CD4-positive, alpha-beta T cell treated with Interleukin-1 beta for 1 hour (primary cell): ENCODE results near the gene ACP3.
A peak's percentile ranks its signal among the peaks of the same experiment; 100 is the strongest.
"Not testable (repeated sequence)": the region's sequence is repeated elsewhere in the genome, so short reads cannot be mapped to it uniquely, and the experiment has no call there.

Experiments used
- DNase-seq, 2 donors: peaks; one replicate each; pipeline ENCODE4 v3.0.0-alpha.2; 2020 to 2022

ACP3 gene

GRCh38 chr3:132368515-132368914 lies 51.3 kb downstream of the ACP3 start:
- DNase-seq, result no peak

DNA sequence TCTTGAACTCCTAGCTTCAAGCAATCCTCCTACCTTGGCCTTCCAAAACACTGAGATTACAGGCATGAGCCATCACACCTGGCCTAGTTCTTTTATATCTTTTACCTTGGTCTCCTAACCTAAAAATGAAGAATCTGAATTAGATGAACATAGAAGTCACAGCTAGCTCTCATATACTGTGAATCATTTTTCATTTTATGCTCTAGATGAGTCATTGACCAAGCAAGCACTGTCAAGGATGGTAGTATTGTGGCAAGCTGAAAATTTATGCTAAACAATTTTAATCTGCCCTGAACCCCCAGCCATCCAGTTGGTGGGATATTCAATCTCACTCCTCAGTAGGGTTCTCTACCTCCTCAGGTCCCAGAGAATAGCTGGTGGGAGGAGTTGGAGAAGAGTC lies 51.8 kb downstream of the ACP3 start:
- DNase-seq, result no peak

- DNase-seq, result not testable (repeated sequence)
These were observed 59.7 kb downstream of the ACP3 start for GRCh38 chr3:132376945-132377354.

GRCh38 chr3:132378048-132378762 lies 61.0 kb downstream of the ACP3 start:
- DNase-seq, result no peak

DNA sequence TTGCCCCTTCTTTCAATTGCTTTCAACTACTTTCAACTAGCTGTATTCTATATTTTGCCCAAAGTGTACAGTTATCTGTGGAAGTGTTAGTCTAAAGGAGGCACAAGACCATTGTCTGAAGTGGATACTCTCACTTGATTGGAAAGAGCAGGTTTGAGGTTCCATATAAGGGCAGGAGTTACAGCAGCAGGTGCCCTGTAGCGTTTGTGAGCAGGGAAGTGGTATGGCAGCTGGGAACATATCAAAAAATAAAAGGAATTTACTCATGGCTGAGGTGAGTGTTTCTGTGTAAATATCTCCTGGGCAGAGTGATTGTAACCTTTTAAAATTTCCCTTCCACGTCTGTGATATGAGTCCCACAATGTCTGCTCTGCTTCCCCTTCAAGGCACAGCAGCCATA lies 61.6 kb downstream of the ACP3 start:
- DNase-seq, result no peak

- no peak for DNase-seq
These were observed 63.7 kb downstream of the ACP3 start for GRCh38 chr3:132380920-132381319.

- no peak for DNase-seq
These were observed 64.2 kb downstream of the ACP3 start for GRCh38 chr3:132381348-132381944.

DNA sequence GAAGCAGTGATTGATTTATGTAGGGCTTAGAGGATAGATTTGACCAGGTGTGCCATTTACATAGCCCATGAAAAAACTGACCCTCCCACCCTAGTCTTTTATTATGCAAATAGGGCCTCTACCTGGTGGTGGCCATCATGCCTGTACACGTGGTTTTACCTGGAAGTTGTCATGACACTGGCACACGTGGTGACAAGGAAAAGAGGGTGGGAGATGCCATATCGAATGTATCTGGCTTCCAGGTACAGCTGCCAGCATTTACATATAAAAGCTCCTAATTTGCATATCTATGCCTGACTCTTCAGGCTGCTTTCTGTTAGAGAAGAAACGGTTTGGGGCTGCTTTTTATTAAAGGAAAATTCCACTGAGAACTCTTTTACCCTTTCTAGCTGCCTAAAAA lies 65.1 kb downstream of the ACP3 start:
- no peak for DNase-seq

GRCh38 chr3:132382688-132383194 lies 65.5 kb downstream of the ACP3 start:
- DNase-seq, result no peak

GRCh38 chr3:132386259-132386658 lies 69.1 kb downstream of the ACP3 start:
- DNase-seq, result no peak

DNA sequence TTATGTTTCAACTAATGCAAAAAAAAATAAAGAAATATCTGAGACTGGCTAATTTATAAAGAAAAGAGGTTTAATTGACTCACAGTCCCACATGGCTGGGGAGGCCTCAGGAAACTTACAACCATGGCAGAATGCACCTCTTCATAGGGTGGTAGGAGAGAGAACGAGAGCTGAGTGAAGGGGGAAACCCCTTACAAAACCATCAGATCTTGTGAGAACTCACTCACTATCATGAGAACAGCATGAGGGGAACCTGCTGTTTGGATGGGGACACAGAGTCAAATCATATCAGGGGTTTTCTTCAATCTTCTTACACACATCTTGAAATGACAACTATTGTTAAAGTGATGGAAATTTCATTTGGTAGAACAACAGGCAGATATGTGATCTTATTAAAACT lies 75.5 kb downstream of the ACP3 start:
- not testable (repeated sequence) for DNase-seq

GRCh38 chr3:132394320-132394719 lies 77.1 kb downstream of the ACP3 start:
- no peak for DNase-seq

GRCh38 chr3:132395126-132395525 lies 77.9 kb downstream of the ACP3 start:
- no peak for DNase-seq

GRCh38 chr3:132396255-132396654 lies 79.0 kb downstream of the ACP3 start:
- DNase-seq, result no peak

DNA sequence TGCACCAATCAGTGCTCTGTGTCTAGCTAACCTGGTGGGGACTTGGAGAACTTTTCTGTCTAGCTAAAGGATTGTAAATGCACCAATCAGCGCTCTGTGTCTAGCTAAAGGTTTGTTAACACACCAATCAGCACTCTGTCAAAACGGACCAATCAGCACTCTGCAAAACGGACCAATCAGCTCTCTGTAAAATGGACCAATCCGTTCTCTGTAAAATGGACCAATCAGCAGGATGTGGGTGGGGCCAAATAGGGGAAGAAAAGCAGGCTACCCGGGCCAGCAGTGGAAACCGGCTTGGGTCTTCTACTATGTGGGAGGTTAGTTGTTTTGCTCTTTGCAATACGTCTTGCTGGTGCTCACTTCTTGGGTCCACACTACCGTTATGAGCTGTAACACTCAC lies 79.6 kb downstream of the ACP3 start:
- DNase-seq, result not testable (repeated sequence)

- DNase-seq, result peak in 1 of 2 donors; percentile 30
These were observed 82.1 kb downstream of the ACP3 start for GRCh38 chr3:132399054-132399929.

DNA sequence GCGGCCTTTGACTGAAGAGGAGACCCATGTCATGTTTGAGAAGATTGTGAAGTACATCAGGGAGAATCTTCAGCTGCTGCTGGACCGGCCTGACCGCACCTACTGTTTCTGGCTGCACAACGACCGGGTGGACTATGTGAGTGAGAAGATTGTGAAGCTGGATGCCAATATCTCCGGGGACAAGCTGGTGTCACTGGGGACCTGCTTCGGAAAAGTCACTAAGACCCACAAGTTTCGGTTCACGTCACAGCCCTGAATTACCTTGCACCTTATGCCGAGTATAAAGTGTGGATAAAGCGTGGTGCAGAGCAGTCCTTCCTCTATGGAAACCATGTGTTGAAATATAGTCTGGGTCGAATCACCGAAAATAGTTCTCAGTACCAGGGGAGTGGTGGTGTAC lies 84.0 kb downstream of the ACP3 start:
- no peak for DNase-seq

- no peak for DNase-seq
These were observed 87.1 kb downstream of the ACP3 start for GRCh38 chr3:132404276-132404675.

- DNase-seq, result no peak
These were observed 88.0 kb downstream of the ACP3 start for GRCh38 chr3:132405188-132405587.

- DNase-seq, result no peak
These were observed 88.5 kb downstream of the ACP3 start for GRCh38 chr3:132405609-132406299.

DNA sequence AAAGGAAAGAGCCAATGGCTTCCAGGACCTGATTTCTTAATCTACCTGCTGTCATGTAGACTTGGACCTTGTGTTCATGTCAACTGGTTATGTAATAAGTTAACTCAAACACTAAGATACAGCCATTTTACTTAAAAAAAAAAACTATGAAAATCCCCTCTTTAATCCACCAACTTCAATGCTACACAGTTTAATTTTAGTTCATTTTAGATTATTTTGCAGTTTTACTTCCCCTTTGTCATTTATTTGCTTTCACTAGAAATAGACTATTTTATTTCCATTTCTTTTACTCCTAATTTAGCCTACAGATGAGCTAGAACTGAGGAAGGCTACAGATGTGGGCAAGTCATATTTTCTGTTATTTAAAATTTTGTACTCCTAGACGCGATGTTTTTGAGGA lies 89.4 kb downstream of the ACP3 start:
- DNase-seq, result no peak

GRCh38 chr3:132407025-132407424 lies 89.8 kb downstream of the ACP3 start:
- DNase-seq, result no peak
